GM21381 (cell line): ENCODE results near the gene UBE2L3.
"Not testable (repeated sequence)": the region's sequence is repeated elsewhere in the genome, so short reads cannot be mapped to it uniquely, and the experiment has no call there.

Source experiments
- ATAC-seq: cut with Tn5 transposase; IDR thresholded peaks from one replicate; pipeline ENCODE4 v1.9.1; 2021; ENCODE audit warnings: mild to moderate bottlenecking, moderate library complexity; ENCODE audit not compliant: unreplicated experiment

Gene UBE2L3

GRCh38 chr22:21567456-21568346 lies at the start of gene UBE2L3:
UBE2L3 (plus strand) TSS chr22:21567714; CDS start chr22:21567745, 31 bp downstream.
- ATAC-seq: peak; percentile 54

GRCh38 chr22:21526705-21527500 lies 40.6 kb upstream of the UBE2L3 start:
- ATAC-seq: not testable (repeated sequence)

GRCh38 chr22:21531525-21531924 lies 36.0 kb upstream of the UBE2L3 start:
- ATAC-seq: not testable (repeated sequence)

- ATAC-seq: not testable (repeated sequence)
These were observed 34.5 kb upstream of the UBE2L3 start for GRCh38 chr22:21532863-21533648.

- ATAC-seq: not testable (repeated sequence)
These were observed 27.7 kb upstream of the UBE2L3 start for GRCh38 chr22:21539862-21540261.

- ATAC-seq: not testable (repeated sequence)
These were observed 22.8 kb upstream of the UBE2L3 start for GRCh38 chr22:21544432-21545322.

- not testable (repeated sequence) for ATAC-seq
These were observed 18.0 kb upstream of the UBE2L3 start for GRCh38 chr22:21549558-21549957.

- peak; percentile 74 for ATAC-seq
These were observed 17.4 kb upstream of the UBE2L3 start for GRCh38 chr22:21550008-21550677.

GRCh38 chr22:21550678-21551047 lies 16.9 kb upstream of the UBE2L3 start:
- peak; percentile 35 for ATAC-seq

GRCh38 chr22:21551361-21551760 lies 16.2 kb upstream of the UBE2L3 start, which contains the start of gene RIMBP3C:
RIMBP3C (minus strand) TSS chr22:21551461; CDS start chr22:21550976, 485 bp downstream.
- ATAC-seq: not testable (repeated sequence)

- not testable (repeated sequence) for ATAC-seq
These were observed 8.0 kb upstream of the UBE2L3 start for GRCh38 chr22:21559345-21560125.

GRCh38 chr22:21560657-21561056 lies 6.9 kb upstream of the UBE2L3 start:
- ATAC-seq: not testable (repeated sequence)

- ATAC-seq: no peak
These were observed 3.6 kb upstream of the UBE2L3 start for GRCh38 chr22:21563912-21564311.

GRCh38 chr22:21564411-21564810 lies 3.1 kb upstream of the UBE2L3 start:
- ATAC-seq: no peak

- ATAC-seq: peak; percentile 9
These were observed 997 bp downstream of the UBE2L3 start for GRCh38 chr22:21568347-21569075.

- ATAC-seq: not testable (repeated sequence)
These were observed 1.5 kb downstream of the UBE2L3 start for GRCh38 chr22:21569076-21569427.

GRCh38 chr22:21569459-21570170 lies 2.1 kb downstream of the UBE2L3 start:
- ATAC-seq: no peak
